ENCODE results near the gene ZNF468.

- TF ChIP-seq POLR2A (IDR thresholded peaks at IDR 0.05) (no peak), CTCF (IDR thresholded peaks at IDR 0.05) (no peak)
Observed at GRCh38 chr19:52901842-52902241, 44.4 kb upstream of the ZNF468 start.
